ENCODE data around the gene ARRDC3. TPM values are rescaled to one million over a fixed set of nuclear protein-coding genes. Genes with fewer than 3 reads are reported as not detected.

Gene ARRDC3
- total RNA-seq, 1 experiment from 2014 or later, result 2.8 TPM

DNA sequence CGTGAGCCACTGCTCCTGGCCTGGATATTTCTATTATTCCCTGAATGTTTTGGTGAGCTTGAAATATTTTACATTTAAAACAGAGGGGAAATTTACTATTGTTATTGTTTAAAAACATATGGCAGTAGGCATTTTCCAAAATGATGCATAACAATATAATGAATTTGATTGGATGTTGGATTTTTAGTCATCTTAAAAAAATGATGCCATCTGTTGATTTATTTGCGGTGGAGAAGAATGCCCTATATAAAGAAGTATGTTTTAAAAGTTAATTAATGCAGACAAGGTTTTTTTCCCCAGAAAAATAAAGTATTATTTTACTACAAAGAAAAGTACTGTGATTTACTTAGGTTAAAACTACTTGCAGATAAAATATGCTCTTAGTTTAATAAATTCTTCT is 33.4 kb upstream of the ARRDC3 start:
- no peaks in the 10 kb centered on the region for H3K79me2 ChIP-seq (ENCODE audit: insufficient read depth, low read length)
- H4K5ac ChIP-seq (ENCODE audit: insufficient read length, low read depth, low read length), result no peak overlapping the region
- no peak overlapping the region for H3K23ac ChIP-seq (ENCODE audit: insufficient read length, low read depth, low read length)
- no peak for DNase-seq
- 100% methylated on average over 1 of the region's 2 CpGs for WGBS (ENCODE audit: extremely low coverage, insufficient read length, low lambda C conversion rate)
- H3K9me3 ChIP-seq (ENCODE audit: control insufficient read depth, low read depth, low read length), result no peaks in the 10 kb centered on the region
- H3K56ac ChIP-seq (ENCODE audit: insufficient read length, low read depth, low read length), result no peak overlapping the region
- H3K27me3 Mint-ChIP-seq (ENCODE audit: low read depth), result no peaks in the 10 kb centered on the region
- H3K36me3 Mint-ChIP-seq (ENCODE audit: insufficient read depth in 1 of 3, low read depth in 3 of 3), result 0 out of 7 replicates have a peak, but pooled peaks cover 0 to 1% (median 0%) of the 10 kb centered on the region in 3 experiments
- H3K27me3 ChIP-seq (ENCODE audit: insufficient read depth, low read length), result no peaks in the 10 kb centered on the region
- H4K8ac ChIP-seq (replicated peaks; ENCODE audit: insufficient read length, low read depth, low read length), result no peak overlapping the region
- no peak overlapping the region for H3K27ac ChIP-seq (ENCODE audit: insufficient read length, low read depth, low read length)
- no peak overlapping the region for H3K27ac Mint-ChIP-seq
- H3T11ph ChIP-seq (ENCODE audit: low read length), result no peak overlapping the region
- H3K79me1 ChIP-seq (ENCODE audit: insufficient read depth, low read depth, low read length, poor library complexity, severe bottlenecking), result no peaks in the 10 kb centered on the region
- H3K4ac ChIP-seq (ENCODE audit: low read depth, low read length), result no peak overlapping the region
- no peak overlapping the region for H3K4me3 Mint-ChIP-seq
- H3K18ac ChIP-seq (ENCODE audit: insufficient read length, low read depth, low read length), result no peak overlapping the region
- H4K20me1 ChIP-seq (ENCODE audit: control insufficient read depth, insufficient read depth, insufficient read length), result no peaks in the 10 kb centered on the region
- H2BK120ac ChIP-seq (ENCODE audit: low read depth, low read length, poor library complexity, severe bottlenecking), result no peak overlapping the region
- no peak overlapping the region for H3K14ac ChIP-seq (ENCODE audit: insufficient read depth, low read length)
- H2BK5ac ChIP-seq (ENCODE audit: insufficient read length, low read length), result no peak overlapping the region
- no peaks in the 10 kb centered on the region for H3K4me1 ChIP-seq (ENCODE audit: insufficient read depth, low read length)
- TF ChIP-seq CTCF (conservative IDR thresholded peaks at IDR 0.05), result no peak
- H2BK15ac ChIP-seq (ENCODE audit: low read depth, low read length), result no peak overlapping the region
- H3K9me3 Mint-ChIP-seq, result peaks cover 0 to 1% of the 10 kb centered on the region in 2 experiments; a peak in 1 of 5 replicates
- no peak overlapping the region for H2BK20ac ChIP-seq (ENCODE audit: low read depth, low read length, poor library complexity, severe bottlenecking)
- peaks cover 5 to 9% of the 10 kb centered on the region in 2 experiments for H3K4me1 Mint-ChIP-seq
- no peak overlapping the region for H4K91ac ChIP-seq (ENCODE audit: insufficient read length, low read depth, low read length)
- no peaks in the 10 kb centered on the region for H3K23me2 ChIP-seq (ENCODE audit: insufficient read length, low read depth, low read length, poor library complexity, severe bottlenecking)
- H2AK5ac ChIP-seq (ENCODE audit: insufficient read length, low read length), result no peak overlapping the region
- no peak overlapping the region for H3K9ac ChIP-seq (ENCODE audit: extremely low read depth, insufficient read length, low read length)
- no peak overlapping the region for H2BK12ac ChIP-seq (ENCODE audit: insufficient read length, low read depth, low read length)
- H3K4me2 ChIP-seq (ENCODE audit: insufficient read depth, insufficient read length, low read length), result no peak overlapping the region
- H2AFZ ChIP-seq (ENCODE audit: low read length), result no peak overlapping the region

All from H9 (cell line).